HG03039 (cell line): ENCODE results near the gene SPACA9.

Source experiments
- ATAC-seq: cut with Tn5 transposase; IDR thresholded peaks from one replicate; pipeline ENCODE4 v1.9.1; 2021; ENCODE audit warnings: mild to moderate bottlenecking, moderate library complexity; ENCODE audit not compliant: unreplicated experiment

SPACA9 gene

DNA sequence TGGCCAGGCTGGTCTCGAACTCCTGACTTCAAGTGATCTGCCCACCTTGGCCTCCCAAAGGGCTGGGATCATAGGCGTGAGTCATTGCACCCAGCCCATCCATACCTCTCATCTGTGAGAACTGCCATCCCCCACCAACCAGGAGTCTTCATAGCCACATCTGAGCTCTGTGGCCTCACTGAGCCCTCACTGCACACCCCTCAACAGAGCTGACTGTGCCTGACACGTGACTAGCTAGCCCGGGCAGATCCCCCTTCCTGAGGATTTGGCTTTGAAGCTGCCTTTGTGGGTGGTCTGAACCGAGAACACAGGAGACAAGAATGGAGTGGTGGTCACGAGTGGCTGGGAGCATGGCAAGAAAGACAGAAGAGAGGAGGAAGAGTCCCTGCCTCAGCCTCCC is 16.2 kb upstream of the SPACA9 start:
- ATAC-seq = no peak

DNA sequence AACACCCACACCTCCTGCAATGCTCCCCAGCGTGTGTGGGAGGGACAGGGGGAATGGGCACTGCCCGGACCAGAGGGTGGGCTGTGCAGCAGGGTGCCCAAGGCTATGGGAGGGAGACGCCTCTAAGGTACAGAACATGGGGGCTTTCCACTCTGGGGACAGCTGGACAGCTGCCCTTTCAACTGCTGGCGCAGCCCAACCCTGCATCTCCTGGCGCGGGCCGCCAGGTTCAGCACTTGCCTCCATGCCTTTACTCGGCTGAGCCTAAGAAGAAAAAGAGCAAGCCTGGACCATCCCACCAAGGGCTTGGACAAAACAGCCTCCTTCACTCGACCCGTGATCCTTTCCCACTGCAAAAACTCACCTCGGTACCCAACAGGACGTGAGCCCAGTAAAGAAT is 15.6 kb upstream of the SPACA9 start:
- no peak for ATAC-seq

DNA sequence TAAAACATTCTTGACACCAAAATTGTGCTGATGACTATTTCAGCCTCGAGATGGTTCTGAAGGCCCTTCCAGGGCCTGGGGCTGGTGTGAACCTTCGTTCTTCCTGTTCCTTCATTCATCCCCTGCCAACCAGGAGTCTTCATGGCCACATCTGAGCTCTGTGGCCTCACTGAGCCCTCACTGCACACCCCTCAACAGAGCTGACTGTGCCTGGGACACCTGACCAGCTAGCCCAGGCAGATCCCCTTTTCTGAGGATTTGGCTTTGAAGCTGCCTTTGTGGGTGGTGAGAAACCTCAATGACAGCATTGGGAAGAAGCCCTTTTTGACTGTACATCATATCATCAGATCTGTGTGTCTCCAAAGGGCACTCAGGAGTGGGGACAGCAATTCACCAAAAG is 14.4 kb upstream of the SPACA9 start:
- no peak for ATAC-seq

DNA sequence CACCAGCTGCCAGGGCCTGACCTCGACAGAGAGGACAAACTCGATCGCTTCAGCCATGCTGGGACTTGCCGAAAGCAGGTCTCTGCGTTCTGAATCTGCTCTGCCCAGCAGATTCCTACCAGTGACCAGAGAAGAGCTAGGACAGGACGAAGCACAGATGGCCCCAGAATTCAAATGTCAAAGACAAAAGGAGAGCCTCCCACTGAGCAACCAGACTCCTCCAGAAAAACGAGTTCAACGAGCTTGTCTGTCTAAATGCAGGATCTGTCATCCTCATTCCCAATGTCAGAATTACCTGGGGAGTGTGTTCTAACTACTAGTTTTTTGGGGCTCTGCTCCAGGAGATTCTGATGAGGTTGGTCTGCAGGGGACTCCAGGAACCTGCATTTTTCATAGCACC is 14.0 kb upstream of the SPACA9 start:
- no peak for ATAC-seq

DNA sequence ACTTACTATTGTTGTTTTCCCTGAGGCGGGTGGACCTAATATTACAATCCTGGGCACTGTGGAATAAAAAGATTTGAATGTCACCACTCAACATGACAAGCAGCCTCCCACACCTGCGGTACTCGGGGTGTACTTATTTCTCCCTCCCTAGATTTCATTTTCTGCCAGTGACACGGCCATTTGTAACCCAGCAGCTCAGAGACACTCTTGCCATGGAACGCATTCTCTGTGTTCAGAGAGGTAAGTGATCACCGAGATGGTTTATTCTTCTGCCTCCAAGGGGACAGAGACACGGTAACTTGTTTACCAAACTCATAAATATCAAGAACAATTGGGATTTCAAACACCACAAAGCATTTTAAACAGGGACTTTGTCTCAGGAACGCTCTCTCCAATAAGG is 11.8 kb upstream of the SPACA9 start:
- no peak for ATAC-seq

DNA sequence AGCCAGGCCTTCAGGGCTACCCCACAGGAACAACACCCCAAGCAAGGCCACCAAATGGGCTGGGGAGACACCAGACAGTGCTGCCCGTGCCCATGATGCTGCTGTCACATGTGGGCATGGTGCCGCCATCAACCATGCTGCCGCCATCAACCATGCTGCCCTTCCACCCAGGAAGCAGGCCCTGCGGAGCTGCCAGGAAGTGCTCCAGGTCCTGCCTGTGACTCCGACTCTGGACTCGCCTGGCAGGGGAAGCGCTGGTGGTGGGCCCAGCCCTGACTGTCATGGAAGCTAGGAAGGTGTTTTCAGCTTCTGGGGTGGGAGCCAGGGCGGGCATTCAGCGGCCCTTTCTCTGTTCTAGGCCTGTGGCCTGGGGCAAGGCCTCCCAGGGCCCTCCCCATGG is 9.4 kb upstream of the SPACA9 start:
- no peak for ATAC-seq

DNA sequence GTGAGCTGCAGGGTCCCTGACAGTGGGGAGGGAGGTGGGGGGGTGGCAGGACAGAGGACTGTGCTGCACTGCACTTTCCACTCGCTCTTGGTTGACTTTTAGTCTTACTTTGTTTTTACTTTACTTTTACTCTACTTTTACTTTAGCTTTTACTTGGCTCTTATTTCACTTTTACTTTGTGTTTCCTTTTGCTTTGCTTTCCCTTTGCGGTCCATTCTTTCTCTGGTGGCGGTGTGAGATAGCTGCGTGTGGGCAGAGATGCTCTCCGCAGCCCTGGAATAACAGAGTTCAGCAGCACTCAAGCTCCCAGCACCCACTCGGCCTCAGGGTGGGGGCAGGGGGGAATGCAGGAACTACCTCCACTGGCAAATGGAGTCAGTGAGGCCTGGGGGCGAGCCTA is 5.3 kb upstream of the SPACA9 start:
- ATAC-seq = no peak

DNA sequence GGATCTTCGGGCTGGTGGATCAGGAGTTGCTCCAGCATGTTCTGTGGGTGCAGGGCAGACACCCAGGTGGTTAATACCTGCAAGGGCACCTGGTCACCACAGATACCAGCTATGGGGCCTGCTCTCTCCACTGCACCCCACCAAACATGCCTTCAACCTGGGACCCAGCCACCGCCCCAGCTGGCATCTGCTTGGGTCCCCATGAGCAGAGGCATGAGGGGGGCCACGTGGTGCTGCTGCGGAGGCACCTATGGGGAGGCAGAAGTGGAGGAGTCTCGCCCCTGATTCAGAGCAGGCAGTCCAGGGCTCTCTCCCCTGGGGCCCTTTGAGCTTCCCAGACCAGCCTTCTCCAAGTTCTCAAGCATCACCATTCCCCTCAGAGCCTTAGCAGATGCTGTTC is 3.5 kb upstream of the SPACA9 start:
- ATAC-seq = no peak

DNA sequence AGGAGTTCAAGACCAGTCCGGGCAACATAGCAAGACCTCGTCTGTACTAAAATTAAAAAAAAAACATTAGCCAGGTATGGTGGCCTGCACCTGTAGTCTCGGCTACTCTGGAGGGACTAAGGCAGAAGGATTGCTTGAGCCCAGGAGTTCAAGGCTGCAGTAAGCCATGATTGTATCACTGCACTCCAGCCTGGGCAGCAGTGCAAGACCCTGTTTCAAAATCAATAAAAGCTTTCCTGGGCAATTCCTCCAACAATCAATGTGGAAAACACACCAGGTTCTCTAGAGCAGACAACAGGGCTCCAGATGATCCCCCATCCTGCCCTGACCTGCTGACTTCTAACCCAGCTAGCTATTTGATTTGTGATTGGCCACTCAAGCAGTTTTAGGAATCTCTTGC is 1.8 kb upstream of the SPACA9 start:
- ATAC-seq = no peak

DNA sequence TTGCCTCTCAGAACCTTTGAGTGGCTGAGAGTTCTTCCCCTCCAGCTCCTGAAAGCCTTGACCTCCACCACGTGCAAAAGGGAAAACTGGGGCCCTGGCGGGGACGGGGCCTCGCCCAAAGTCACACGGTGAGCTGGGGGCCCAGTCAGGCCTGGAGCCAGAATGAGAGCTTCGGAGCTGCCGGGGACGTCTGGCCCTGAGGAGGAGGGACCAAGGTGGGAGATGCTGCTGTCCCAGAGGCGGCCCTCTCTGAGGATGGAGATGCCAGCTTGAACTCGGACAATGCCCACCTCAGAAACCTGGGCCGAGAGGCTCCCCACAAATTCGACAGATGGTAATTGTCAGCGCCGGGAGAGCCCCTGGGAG is 1.3 kb upstream of the SPACA9 start:
- ATAC-seq = no peak

DNA sequence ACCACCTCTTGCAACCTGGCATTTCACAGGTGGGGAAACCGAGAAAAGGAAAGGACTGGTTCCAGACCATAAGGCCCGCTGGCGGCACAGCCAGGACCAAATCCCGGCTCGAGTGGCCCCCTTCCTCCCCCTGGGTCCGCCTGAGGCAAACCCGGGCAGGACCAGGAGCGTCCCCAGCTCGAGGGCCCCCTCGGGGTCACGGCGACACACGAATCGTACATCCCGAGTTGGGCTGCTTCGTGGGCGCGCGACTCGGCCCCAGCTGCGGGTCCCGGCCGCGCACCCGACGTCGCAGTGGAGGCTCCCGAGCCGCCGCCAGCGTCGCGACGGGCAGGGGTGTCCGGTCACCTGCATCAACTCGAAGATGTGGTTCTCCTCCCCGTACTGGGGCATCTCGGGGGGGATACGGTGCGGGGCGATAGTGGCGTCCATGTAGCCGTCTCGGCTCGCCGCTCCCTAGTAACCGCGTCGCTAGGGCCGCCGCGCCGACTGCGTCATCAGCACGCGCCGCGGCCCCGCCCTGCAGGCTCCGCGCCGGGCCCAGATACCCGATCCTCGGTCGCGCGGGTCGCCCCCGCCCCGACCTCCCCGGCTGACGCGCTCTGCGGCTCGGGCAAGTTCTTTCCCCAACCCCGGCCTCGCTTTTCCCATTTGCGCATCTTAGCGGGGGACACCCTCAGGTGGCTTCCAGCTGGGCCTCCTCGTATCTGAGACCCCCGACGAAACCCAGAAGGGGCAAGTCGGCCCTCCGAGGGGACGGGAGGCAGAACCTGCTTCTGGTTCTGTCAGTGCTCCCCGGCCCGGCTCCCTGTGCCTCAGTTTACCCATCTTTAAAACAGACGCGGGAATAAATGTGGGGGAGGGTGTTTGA is 639 bp upstream of the SPACA9 start, which contains the start of gene AK8:
Gene AK8 (minus strand): TSS at position 461 of the 871 bp plus-strand sequence. CDS start 29 bp downstream, at position 432.
- peak; percentile 60 for ATAC-seq

DNA sequence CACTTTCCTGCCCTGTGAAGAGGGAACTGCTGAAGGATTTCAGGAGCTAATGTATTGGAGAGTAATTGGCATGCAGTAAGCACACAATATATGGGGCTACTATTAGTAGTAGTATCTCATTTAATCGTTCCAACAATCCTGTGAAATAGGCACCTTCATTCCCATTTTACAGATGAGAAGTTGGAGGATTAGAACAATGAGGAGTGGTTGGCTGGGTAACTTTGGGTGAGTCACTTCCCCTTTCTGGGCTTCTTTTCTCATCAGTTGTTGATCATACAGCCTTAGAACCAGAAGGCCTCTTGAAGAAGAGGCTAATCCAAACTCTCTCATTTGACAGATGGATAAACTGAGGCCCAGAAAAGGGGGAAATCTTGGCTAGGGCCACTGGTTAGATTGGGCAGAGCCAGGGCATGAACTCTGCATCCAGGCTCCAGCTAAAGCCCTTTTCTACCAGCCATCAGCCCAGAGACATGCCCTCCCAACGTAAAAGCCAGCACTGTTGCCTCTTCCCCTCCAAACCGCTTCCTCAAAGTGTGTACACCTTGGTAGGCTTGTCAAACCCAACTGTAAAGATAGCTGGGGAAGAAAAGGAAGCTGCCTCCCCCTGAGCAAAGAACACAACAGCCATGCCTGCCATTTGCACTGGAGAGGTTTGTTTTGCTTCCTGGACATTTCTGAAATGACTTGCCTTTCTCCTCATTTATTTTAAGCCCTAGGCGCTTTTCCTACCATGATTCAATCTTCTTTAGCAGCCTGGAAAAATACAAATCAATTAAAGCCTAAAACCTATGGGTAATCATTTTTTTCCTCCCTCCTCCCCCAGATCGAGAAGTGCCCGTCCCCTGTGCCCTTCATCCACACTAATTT is 992 bp downstream of the SPACA9 start:
- no peak for ATAC-seq

DNA sequence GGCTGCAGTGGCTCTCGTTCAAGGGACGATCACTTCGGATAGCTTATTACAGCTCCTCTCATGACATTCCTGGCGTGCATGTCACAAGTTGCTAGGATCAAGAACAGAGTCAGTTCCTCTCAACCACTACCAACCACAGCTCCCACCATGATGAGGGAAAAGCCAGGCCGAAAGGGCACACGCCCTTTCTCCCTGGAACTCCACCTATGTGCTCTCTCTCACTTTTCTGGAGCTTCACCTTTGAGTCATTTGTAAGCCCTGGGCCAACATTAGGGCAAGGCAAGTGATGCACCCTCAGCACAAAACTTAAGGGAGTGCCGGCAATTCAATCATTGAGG is 1.6 kb downstream of the SPACA9 start:
- no peak for ATAC-seq

DNA sequence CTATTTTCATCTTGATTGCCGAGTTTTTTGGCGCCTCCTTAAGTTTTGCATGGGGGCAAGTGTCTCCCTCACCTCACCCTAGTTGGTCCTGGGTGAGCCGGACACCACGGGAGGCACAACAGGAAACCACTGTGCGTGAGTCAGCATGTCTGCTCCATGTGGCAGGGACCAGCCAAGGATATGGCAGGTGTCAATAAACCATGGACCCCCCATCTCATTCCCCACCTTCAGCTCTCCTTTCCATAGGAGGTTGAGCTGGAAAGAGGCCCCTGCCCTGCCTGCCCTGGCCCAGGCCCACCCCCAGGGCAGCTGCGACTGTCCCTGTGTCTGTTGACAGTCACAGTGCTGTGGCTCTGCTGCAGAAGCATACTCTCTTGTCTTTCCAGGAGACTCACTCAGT is 3.1 kb downstream of the SPACA9 start:
- ATAC-seq = no peak

DNA sequence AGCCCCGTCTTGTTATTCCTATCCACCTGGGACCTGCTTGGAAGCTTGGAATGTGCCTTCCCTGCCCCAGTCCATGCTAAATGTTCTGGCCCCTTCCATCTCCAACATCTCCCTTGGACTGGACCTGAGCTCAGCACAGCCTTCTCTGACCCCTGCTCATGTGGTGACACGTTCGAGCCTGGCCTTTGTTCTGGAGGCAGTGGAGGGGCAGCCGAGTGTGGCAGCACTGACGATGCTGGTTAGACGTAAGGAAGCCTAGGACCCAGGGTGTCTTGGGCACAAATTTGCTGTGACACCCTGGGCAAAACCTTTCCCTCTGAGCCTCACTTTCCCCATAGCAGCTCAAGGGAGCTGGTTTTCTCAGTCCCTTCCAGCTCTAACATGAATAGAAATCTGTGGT is 3.9 kb downstream of the SPACA9 start:
- no peak for ATAC-seq

DNA sequence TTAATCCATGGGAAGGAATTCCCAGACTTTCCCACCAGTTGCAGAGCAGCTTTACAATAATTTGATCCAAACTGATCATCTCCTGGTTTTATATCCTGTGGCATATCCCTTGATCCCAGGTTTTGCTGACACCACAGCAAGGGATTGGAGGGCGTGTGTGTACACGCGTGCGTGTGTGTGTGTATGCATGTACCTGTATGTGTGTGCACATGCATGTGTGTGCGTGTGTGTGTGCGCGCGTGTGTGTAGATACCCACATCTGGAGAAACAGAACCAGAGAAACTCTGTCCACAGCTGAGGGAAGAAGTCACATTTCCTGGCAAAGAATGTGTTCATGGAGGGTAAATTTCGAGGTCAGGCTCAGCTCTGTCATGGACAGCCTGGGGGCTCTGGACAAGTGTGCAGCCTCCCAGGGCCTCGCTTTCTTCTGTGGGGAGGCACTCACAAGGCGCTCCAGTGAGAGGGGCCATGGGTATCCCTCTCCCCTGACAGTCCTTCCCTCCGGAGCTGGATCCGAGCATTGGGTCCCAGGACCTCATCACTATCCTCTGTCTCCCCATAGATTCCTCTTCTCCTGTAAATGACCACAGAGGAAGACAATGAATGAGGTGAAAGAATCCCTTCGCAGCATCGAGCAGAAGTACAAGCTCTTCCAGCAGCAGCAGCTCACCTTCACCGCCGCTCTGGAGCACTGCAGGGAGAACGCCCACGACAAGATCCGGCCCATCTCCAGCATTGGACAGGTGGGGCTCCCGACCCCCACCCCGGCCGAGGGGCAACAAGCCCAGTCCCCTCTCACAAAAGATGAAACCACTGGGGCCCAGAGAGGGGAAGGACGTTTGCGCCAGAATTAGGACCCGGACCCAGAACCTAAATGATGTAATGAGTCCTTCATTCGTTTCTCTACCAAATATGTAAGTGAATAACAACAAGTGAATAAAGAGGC is 4.9 kb downstream of the SPACA9 start:
- no peak for ATAC-seq

DNA sequence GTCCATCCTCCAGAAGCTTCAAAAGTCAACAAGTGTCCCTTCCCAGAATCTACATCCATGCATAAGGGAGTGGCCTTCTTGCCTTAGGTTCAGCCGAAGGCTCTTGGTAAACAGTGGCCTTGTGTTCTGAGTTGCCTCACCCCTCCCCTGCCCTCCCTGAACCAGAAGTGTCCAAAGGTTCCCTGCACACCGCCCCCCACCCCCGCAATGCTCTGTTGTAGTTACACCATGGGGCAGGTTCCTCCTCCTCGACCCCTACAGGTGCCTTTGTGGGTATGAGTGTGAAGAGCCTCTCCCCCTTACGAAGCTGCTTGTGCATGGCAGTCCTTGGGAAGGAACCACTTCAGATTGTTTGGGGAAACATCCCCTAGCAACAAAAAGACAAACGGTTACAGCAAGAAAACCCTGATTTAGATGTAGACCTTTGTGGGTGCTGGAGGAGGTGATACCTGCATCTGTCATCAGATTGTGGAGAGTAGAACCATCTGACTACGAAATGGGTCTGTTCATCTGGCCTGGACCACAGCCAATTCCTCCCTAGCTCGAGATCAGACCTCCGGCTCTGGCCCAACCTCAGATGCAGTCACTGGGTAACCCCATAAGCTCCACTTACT is 7.1 kb downstream of the SPACA9 start:
- ATAC-seq = no peak

DNA sequence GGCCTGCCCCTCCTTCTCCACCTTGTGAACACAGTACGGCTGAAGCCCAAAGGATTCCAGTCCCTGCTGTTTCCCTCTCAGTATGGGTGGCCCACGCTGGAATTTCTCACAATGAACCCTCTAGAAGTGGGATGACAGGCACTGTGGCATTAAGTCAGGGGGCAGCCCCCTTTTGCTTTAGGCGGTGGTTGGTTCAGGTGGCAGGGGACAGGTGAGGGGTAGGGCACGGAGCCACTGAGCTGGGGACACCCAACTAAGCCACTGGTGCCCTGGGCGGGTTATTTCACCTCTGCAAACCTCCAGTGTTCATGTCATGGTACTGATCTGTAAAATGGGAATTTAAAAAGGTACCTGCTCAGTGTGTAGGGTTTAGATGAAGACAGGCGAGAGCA is 7.6 kb downstream of the SPACA9 start:
- ATAC-seq = no peak

DNA sequence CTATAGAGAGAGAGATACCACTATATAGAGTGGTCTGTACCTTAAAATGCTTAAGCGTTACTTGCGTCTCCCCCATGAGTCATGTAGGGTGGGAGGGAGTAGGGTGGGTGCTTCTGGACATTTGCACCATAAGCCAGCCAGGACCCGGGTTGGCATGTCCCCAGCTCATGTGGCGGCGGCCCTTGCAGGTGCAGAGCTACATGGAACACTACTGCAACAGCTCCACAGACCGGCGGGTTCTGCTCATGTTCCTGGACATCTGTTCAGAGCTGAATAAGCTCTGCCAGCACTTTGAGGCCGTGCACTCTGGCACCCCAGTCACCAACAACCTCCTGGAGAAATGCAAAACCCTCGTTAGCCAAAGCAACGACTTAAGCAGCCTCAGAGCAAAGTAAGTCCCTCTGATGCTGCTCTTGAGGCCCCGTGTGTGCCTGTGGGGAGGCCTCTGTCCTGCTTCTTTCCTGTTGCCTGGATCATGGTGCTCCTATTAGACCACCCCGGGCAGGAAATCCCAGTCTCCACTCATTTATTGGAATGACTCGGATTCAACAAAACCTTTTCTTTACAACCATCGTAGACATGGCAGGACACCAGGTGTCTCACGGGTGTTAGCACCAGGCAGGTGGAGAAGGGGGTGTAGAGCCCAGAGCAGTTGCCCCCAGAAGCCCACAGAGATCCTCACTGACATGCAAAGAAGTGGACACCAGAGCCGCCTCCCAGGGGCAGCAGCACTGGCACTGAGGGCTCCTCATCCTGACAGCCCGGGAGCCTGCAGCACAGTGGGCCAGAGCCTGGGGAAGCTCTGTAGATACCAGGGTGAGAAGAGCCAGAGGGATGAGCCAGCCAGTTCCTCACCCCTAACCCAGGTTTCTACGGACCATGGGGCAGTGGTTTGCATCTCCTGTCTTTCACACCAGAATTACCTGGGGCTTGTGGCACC is 8.8 kb downstream of the SPACA9 start:
- ATAC-seq = no peak

DNA sequence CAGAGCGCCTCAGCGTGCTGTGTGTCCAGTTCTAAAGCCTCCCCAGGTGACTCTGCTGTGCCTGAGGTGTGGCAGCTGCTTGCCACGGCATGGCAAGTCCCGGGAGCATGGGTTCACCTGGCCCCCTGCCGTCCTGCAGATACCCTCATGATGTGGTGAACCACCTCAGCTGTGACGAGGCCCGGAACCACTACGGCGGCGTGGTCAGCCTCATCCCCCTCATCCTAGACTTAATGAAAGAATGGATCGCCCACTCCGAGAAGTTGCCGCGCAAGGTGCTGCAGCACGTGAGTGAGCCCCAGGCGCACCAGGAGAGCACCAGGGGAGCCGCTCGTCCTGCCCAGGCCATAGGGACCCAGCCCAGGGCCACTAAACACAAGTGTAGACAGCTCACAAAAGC is 9.5 kb downstream of the SPACA9 start:
- ATAC-seq = no peak
